DMS53 treated with DMSO at 0.1 percent for 48 hours (cell line): ENCODE data around the gene TIMM44.

ENCODE experiments used
- DNase-seq: peaks from one replicate; lab custom pipeline; 2025; ENCODE audit not compliant: unreplicated experiment; lab: John Stamatoyannopoulos, UW

TIMM44 gene

DNA sequence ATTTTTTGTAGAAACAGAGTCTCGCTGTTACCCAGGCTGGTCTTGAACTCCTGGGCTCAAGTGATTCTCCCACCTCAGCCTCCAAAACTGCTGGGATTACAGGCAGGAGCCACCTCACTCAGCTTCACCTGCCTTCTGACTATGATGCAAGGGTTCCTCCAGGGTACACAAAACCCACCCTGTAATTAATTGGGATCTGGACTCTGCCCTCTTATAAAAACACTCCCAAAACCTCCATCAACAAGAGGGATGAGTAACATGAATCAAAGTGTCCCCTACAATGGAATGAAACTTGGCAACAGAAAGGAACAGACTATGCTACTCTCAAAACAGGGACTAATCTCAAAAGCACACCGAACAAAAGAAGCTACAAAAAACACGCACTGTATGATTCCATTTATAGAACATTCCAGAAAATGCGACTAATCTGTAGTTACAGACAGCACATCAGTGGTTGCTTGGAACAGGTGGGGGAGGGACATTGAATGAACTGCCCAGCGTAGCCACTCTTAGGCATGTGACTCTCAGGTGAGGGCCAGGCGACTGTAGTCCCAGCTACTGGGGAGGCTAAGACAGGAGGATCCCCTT lies 66.1 kb downstream of the TIMM44 start:
- DNase-seq, result no peak
